HEK293T (cell line): ENCODE data around the gene IRS2.

Experiments used
- ARNT ChIP-seq: fragments of 450-650 bp; IDR thresholded peaks from 2 replicates; pipeline ENCODE4 v1.6.1; 2017; ENCODE audit warnings: mild to moderate bottlenecking
- BHLHE40 ChIP-seq: fragments of 450-650 bp; IDR thresholded peaks from 2 replicates; pipeline ENCODE4 v1.6.1; 2016; ENCODE audit warnings: mild to moderate bottlenecking, moderate library complexity, borderline replicate concordance
- CTBP1 ChIP-seq: fragments of 450-650 bp; IDR thresholded peaks from 2 replicates; pipeline ENCODE4 v1.6.1; 2016; ENCODE audit warnings: borderline replicate concordance
- ELF4 ChIP-seq: fragments of 450-650 bp; IDR thresholded peaks from 2 replicates; pipeline ENCODE4 v1.6.1; 2017; ENCODE audit warnings: antibody characterized with exemption
- FOXA1 ChIP-seq: fragments of 450-650 bp; IDR thresholded peaks from 2 replicates; pipeline ENCODE4 v1.6.1; 2016; ENCODE audit warnings: mild to moderate bottlenecking
- HDGF ChIP-seq: fragments of 450-650 bp; IDR thresholded peaks from 2 replicates; pipeline ENCODE4 v1.6.1; 2017; ENCODE audit warnings: antibody characterized with exemption, borderline replicate concordance
- L3MBTL2 ChIP-seq: fragments of 450-650 bp; conservative IDR thresholded peaks from 2 replicates; pipeline ENCODE4 v1.6.1; 2016; ENCODE audit warnings: mild to moderate bottlenecking
- LEF1 ChIP-seq: fragments of 450-650 bp; IDR thresholded peaks from 2 replicates; pipeline ENCODE4 v1.6.1; 2017; ENCODE audit warnings: mild to moderate bottlenecking, borderline replicate concordance
- SP1 ChIP-seq: fragments of 450-650 bp; IDR thresholded peaks from 2 replicates; pipeline ENCODE4 v1.6.1; 2017
- SUZ12 ChIP-seq: fragments of 450-650 bp; IDR thresholded peaks from 2 replicates; pipeline ENCODE4 v1.6.1; 2016; ENCODE audit warnings: mild to moderate bottlenecking
- TARDBP ChIP-seq: fragments of 450-650 bp; IDR thresholded peaks from 2 replicates; pipeline ENCODE4 v1.6.1; 2016

GRCh38 chr13:109833071-109833470 is 46.7 kb upstream of the IRS2 start:
- no peak for TF ChIP-seq BHLHE40
- no peak for TF ChIP-seq HDGF
- TF ChIP-seq CTBP1: no peak
- no peak for TF ChIP-seq FOXA1
- no peak for TF ChIP-seq ARNT
- no peak for TF ChIP-seq ELF4
- no peak for TF ChIP-seq L3MBTL2
- TF ChIP-seq SP1: no peak
- TF ChIP-seq SUZ12: no peak
- no peak for TF ChIP-seq TARDBP
- TF ChIP-seq LEF1: no peak
